Measurements from ENCODE around the gene POU6F2.

- TF ChIP-seq CTCF (IDR thresholded peaks at IDR 0.05) (no peak), POLR2A (IDR thresholded peaks at IDR 0.05) (no peak)
Measured at GRCh38 chr7:39152701-39153100, 175.0 kb downstream of the POU6F2 start.

Data from breast epithelium (tissue), 3 donors.